Activated CD4-positive, alpha-beta T cell treated with anti-CD3 and anti-CD28 coated beads, Interleukin-2, Interleukin-6, amounts not matched to agents 100 ng/mL and 50 ng/mL, durations not matched to agents 16 hours and 8 hours (primary cell): ENCODE measurements around the gene TRIM15.
"Not testable (repeated sequence)": the region's sequence is repeated elsewhere in the genome, so short reads cannot be mapped to it uniquely, and the experiment has no call there.

ENCODE experiments used
- DNase-seq: peaks from one replicate; pipeline ENCODE4 v3.0.0-alpha.2; 2020

The TRIM15 gene

DNA sequence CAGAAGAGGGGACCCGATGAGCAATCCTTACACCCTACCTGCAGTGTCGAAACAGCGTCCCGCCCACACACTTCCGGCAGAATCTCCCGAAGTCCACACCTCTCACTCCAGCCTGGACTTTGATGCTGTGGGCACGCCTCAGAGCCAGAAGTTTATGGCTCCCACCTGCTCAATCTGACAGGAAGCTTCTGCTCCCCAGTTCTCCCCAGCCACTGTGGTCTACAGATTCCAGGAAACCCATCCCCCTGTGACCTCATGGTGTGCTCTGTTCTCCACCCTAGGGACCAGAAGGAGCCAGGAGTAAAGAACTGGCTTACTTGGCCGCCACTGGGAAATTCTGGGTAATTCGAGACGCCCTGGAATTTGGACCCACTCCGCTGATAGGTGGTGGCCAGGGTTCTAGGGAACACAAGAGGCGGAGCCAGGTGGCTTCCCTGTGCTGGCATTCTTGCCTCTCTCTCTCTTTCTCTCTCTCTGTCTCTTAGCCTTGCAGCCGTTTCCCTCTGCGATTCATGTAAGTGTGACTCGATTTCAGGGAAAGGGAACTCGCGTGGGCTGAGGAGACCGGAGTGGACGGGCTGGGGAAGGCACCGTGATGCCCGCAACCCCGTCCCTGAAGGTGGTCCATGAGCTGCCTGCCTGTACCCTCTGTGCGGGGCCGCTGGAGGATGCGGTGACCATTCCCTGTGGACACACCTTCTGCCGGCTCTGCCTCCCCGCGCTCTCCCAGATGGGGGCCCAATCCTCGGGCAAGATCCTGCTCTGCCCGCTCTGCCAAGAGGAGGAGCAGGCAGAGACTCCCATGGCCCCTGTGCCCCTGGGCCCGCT lies at the start of gene TRIM15:
Gene TRIM15 (plus strand): TSS at position 457 of the 828 bp plus-strand sequence. CDS start 139 bp downstream, at position 596.
- DNase-seq: peak; percentile 36

DNA sequence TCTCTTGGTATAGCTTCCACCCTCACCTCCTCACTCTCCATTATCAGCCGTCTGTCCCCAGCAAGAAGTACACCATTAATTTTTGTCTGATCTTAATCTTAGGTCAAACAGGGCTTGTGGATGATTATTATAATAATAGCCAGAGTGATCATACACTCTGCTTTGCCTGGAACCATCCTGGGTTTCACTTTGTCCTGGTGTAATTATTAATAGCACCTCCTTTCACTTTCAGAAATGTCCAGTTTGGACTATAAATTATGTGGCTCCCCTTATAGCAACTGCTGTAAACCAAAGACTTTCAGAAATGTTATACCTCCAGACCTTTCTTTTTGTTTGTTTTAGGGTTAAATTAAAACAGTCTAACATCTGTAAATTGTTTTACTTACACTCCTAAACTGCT lies 49.5 kb upstream of the TRIM15 start:
- DNase-seq: no peak

DNA sequence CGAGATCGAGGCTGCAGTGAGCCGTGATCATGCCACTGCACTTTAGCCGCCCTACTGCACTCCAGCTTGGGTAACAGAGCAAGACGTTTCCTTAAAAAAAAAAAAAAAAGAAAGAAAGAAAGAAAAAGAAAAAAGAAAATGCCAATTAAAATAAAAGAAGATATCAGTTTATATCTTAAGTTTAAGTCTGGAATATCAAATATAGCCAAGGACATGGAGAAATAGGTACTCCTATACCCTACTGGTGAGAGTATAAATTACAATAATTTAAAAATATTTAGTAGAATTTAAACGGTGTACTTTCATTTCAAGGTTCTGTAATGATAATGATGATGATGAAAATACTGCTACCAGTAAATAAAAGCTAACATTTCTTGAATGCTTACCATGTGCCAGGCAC lies 46.6 kb upstream of the TRIM15 start:
- DNase-seq: no peak

DNA sequence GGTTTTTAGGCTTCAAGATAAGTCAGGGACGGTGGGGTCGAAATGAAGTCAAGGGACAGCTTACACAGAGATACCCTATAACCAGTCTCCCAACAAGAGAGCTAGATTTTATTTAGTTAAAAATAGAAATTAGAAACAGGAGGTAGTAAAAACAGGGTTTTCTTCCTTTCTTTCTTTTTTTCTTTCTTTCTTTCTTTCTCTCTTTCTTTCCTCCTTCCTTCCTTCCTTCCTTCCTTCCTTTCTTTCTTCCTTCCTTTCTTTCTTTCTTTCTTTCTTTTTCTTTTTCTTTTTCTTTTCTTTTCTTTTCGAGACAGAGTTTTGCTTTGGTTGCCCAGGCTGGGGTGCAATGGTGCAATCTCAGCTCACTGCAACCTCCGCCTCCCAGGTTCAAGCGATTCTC lies 44.7 kb upstream of the TRIM15 start:
- DNase-seq: not testable (repeated sequence)

GRCh38 chr6:30121446-30122366 lies 41.6 kb upstream of the TRIM15 start:
- DNase-seq: no peak

DNA sequence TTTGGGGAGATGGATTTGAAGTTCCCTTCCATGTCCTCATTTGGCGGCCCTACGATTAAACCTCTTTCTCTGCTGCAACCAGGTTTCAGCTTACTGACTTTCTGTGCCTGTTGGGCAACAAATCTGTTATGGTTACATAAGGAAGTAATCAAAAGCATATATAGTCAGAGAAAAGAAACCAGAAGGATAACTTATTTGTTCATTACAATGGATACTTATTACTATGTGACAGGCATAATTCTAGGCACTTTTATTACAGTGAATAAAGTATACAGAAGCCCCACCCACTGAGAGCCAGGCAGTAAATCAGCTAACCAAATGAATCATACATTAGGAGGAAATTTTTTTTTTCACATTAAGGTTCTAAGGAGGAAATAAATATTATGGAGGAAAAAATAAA lies 40.8 kb upstream of the TRIM15 start:
- no peak for DNase-seq

DNA sequence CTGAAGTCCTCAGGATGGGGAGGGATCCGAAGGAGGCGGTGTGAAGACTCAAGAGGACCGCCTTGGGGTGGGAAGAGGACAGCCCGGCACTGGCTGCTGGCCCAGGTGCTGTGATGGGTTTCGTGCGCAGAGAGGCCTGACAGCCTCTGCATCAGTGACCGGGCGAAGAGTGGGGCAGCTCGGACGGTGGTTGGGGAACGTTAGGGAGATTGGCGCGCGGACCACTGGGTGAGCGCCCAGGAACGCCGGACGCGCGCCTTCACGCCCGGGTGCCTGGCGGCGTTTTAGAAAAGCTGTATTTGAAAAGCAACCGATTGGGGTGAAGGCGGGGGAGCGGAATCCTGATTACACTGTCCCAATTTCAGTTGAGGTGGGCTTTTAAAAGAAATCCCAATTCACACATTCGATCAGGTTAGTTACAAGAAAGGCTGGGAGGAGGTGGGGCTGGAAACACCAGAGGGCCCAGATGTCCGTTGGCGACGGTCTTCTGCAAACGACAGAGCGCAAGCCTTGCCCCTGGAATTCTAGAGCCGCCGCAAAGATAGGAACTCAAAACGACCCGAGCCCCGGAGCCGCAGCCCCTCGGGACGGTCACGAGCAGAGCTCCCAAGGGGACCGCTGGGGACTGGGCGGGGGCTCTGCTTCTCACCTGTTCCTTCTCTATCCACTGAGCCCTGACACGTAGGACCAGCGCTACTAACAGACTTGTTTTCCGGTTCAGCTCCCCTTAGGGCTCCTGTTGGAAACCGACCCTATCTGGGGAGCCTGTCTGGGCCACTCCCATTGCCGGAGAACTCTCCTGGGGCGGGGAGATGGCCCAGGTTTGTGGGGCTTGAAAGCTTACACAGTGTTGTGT lies 35.9 kb upstream of the TRIM15 start:
- no peak for DNase-seq

DNA sequence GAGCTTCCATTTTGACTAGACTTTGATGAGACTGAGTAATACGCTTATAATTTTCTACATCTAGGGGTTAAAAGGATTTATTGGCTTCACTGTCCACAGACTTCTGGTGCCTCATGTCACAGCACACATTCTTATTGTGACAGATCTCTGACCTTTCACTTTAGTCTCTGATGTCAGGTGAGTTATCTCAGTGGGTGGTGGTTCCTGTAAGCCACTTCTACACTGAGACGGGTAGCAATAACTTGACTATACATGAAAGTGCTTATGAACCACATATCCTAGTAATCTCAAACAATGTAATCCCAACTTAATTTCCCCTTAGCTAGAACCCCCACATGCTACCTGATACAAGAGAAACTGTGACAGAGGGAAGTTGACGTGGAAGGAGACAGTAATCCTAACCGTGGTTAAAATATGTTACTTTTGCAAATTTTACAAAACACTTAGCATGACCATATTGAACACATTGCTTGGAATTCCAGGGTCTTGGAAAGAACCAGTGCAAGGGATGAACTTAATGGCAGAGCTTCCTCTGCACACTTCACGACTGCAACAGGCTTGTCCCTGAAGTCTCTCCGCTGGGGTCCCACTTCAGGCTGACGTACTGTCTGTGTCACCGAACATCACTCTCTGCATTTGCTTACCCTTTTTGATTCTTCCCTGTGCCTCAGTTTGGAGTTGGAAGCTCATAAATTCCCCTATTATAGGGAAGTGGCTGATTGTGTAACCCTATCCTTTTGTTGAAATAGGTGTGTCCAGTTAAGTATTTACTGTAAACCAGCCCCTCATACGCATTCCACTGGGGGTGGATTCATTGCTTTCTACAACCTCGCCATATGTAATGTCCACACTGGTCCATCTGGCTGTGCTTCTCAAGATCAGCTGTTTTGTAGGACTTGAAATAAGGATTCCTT lies 33.8 kb upstream of the TRIM15 start:
- DNase-seq: no peak

DNA sequence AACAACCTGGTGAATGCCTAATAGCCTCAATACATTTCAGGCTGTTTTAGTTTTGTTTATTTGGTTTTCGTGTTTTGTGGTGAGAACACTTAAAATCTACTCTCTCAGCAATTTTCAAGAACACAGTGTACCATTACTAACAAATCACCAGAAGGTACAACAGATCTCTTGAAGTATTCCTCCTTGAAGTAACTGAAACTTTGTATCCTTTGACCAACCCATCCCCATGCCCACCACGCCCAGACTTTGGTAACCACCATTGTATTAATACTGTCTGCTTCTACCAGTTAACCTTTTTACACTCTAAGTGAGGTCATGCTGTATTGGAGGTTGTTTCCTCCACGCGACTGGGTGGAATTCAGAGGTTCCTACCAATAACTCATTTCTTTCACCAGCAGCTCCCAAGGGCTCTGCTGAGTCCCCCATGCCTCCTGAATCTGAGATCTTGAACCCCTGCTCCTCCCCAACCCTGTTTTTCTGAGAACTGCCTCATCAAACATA lies 33.1 kb upstream of the TRIM15 start:
- no peak for DNase-seq

- DNase-seq: peak; percentile 83
Measured at GRCh38 chr6:30130887-30131862, 32.2 kb upstream of the TRIM15 start.

GRCh38 chr6:30131947-30132497 lies 31.3 kb upstream of the TRIM15 start:
- DNase-seq: no peak

DNA sequence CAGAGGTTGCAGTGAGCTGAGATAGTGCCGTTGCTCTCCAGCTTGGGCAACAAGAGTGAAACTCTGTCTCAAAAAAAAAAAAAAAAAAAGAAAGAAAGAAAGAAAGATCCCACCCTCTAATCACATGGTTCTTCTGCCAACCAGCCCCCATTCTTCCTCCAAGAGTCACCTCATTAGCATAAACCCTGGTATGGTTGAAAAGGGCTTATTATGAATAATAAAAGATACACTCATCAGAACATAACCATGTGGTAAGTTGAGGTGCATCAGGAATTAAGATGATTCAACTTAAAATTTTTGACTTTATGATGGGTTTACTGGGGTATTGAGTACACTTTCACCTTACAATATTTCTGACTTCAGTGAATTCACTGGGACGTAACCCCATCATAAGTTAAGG lies 28.2 kb upstream of the TRIM15 start:
- DNase-seq: no peak

DNA sequence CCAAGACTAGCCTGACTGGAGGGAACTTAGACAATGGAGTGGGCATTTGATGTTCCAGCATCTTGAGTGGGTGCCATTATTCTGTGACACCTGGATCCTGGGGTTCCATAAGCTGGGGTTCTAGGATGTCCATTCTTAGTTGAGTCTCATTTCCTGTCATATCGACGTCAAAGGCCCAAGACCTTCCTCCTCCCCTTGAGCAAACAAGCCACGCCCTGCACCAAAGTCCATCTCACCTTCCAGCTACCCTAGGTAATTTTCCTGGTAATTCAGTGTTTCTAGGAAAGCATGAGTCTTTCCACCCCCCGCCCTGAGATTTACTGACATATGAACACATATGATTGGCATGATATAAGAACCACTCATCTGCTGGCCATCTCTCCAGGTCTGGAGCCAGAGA lies 27.6 kb upstream of the TRIM15 start, which contains the start of gene TRIM40:
Gene TRIM40 (plus strand): TSS at position 384 of the 400 bp plus-strand sequence. CDS start 897 bp downstream, outside the sequence.
- DNase-seq: no peak

DNA sequence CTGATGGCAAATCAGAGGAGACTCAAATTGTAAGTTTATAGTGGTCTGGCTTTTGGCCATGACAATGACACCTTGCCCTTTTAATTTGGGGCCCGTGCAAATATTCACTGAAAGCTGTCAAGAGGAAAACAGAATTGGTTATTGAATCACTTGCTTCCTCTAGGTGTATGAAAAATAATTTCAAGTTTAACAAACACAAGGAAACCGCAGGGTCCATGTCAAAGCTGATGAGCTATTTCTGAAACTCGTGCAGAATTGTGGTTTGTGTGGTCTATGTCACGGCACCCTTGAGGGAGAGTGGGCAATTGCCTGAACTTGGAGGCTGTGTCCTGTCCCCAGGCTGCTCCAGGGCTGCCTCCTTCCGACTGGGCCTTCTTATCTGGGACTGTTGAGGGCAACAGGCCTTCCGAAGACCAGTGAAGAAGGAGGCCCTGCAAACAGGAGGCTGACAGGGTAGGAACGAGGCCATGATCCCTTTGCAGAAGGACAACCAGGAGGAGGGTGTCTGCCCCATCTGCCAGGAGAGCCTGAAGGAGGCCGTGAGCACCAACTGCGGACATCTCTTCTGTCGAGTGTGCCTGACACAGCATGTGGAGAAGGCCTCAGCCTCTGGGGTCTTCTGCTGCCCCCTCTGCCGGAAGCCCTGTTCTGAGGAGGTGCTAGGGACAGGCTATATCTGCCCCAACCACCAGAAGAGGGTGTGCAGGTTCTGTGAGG lies 26.6 kb upstream of the TRIM15 start:
- peak; percentile 57 for DNase-seq

- DNase-seq: not testable (repeated sequence)
Measured at GRCh38 chr6:30140240-30140639, 23.1 kb upstream of the TRIM15 start.

GRCh38 chr6:30142665-30143064 lies 20.7 kb upstream of the TRIM15 start:
- no peak for DNase-seq

GRCh38 chr6:30143780-30144179 lies 19.6 kb upstream of the TRIM15 start:
- DNase-seq: no peak

DNA sequence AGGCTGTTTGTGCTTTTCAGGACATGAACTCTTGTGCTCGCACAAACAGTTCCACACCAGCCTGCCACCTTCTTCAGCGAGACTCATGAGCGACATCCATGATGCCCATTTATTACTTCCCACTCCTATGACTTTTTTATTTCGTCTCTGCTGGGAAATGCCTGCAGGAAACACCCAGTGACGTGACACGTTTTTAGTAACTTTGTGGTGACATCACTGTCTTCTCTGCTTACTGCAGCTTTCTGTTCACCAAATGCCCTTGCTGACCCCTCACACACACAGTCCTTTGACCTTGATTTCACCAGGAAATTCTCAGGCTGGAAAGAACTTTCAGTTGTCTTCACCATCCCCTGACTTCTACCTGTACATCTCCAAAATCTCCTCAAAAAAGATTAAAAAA lies 18.5 kb upstream of the TRIM15 start:
- DNase-seq: no peak

- DNase-seq: no peak
Measured at GRCh38 chr6:30145818-30146217, 17.5 kb upstream of the TRIM15 start.
